Activated CD4-positive, alpha-beta T cell treated with anti-CD3 and anti-CD28 coated beads, Interleukin-10, Interleukin-2, amounts not matched to agents 100 ng/mL and 50 ng/mL, durations not matched to agents 16 hours and 8 hours (primary cell): ENCODE measurements around the gene CSMD2.

Source experiments
- DNase-seq: peaks from one replicate; pipeline ENCODE4 v3.0.0-alpha.2; 2020

CSMD2 gene

DNA sequence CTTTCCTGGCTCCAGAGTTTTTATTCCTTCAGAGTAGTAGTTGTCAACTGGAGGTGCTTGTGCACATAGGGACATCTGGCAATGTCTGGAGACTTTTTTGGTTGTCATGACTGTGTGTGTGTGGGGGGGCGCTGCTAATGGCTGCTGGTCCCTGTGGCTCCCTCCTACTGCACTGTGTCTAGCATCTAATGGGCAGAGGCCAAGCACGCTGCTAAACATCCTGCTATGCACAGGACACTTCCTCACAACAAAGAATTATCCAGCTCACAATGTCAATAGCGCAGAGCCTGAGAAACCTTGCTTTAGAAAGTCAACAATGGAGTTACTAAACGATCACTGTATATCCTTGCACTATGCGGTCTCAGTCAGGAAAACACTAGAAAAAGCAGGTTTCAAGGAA is 320.9 kb downstream of the CSMD2 start:
- no peak for DNase-seq

DNA sequence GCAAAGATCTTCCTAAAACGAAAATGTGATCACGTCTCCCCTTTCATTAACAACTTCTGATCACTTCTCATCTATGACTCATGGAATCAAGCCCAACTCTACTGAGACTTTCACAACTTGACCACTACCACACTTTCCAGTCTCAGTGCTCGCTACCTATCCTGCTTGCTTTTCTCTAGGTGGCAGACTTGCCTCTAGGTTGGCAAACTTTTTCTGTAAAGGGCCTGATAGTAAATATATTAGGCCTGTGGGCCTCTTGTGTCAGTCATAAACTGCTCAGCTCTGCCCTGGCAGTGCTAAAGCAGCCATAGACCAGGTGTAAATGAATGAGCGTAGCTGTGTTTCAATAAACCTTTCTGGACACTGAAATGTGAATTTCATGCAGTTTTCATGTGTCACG is 322.7 kb downstream of the CSMD2 start:
- DNase-seq, result no peak

DNA sequence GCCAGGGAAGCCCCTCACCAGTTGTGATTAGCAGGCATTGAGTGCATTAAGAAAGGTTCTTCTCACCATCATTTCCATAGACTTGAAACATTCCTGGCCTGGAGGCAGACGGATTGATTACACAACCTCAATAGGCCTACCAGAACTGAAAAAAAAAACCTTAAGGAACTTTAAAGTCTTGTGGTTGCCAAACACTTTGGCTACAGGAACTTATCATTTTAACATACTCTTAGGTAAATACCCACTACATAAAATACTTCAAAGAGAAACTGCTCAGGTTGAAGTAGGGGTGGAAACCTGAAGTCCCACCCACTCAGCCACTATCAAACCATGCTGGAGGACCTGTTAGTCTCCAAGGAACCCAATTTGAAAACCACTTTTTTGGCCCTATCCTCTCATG is 323.5 kb downstream of the CSMD2 start:
- DNase-seq, result no peak

DNA sequence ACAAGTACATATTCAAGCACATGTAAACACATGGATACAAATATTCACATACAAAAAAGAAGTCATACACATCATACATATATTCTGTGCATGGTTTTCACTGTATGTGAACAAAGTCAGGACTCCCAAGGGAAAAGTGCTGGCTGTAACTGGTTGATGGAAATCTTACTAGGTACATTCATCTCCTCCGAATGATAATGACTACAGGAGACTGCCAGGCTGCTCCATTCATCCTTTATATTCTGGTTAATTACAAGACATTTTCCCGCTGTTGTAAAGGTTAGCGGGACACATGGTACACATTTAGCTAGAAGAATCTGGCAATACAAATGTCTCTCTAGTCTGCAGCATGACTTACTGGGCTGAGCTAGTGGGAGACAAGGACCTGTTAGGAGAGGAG is 327.4 kb downstream of the CSMD2 start:
- DNase-seq, result no peak

DNA sequence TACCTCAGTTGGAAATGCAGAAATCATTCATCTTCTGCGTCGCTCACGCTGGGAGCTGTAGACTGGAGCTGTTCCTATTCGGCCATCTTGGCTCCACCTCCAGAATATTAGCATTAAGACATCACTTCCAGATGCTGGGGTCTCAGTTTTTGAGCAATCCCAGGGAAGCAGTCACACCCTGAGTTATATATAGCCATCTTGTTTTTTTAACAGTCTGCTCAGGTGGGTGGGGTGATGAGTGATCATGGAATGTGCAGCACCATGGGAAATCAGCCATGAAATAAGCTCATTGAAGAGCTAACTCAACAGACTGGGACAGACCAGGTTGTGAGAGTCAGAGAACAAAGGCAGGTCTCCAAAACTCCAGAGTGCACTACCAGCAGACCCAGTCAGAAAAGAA is 328.1 kb downstream of the CSMD2 start:
- DNase-seq, result no peak

DNA sequence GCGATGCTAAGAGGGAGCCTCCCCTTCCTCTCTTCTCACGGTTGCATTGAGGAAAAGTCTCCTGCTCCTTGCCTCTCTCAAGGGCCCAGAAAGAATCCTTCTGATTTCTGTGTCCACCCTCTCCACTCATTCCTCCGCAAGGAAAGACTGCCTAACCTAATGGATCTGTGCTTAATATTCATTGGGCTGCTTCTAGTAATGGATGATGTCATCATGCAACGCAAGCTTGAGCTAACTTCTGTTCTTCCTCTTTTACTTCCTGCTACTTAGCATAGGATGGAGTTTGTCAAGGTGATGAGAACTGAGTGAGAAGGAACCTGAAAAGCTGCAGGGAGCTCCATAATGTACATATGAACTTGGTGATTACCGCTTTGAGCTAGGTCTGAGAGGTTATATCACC is 336.4 kb downstream of the CSMD2 start:
- no peak for DNase-seq

DNA sequence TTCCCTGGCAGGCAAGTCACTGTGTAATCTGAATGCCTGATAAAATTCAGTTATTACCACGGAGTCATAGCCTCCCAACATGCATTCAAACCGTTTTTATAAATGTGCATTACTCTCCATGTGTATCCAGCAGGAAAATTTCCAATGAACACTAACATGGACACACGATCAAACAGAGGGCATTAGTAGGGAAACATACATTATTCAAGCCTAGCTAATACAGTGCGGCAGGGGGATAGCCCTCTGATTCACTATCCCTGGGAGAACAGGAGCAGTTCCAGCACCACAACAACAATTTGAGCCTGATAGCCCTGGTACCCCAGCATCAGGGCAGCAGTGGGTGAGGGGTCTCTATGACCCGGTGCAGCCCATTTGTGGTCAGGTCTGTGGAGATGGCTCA is 337.0 kb downstream of the CSMD2 start:
- no peak for DNase-seq

DNA sequence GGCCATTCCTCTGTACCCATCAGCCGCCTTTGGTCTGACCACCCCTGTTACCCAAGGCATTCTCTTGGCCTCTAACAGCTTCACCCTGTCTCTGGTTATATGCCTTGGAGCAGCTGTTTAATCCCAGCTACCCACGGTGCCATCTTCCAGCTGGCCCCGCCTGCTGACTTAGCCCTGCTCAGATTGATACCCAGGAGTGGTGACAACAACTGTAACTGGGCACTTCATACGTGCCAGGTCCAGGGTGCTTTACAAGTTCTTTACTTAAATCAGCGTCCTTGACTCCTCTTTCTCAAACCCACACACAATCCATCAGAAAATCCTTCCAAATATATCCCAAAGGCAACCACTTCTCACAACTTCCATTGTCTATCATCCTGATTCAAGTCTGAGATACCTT is 338.3 kb downstream of the CSMD2 start:
- no peak for DNase-seq

DNA sequence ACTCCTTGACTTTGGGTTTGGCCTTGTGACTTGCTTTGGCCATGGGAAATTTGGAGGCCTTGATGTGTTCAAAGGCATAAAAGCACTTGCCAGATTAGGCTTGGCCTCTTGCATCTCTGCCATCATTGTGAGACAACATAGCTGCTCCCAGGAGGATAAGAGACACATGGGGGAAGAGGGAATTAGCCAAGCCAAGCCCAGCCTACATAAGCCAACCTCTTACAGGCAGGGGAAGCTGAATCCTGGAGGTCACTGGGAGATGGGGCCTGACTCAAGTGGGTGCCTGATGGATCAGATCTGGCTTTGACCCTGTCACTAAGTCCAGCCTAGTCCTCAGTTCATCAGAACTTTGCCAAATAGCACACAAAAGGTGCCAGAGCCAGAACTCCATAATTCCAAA is 338.7 kb downstream of the CSMD2 start:
- DNase-seq, result no peak

DNA sequence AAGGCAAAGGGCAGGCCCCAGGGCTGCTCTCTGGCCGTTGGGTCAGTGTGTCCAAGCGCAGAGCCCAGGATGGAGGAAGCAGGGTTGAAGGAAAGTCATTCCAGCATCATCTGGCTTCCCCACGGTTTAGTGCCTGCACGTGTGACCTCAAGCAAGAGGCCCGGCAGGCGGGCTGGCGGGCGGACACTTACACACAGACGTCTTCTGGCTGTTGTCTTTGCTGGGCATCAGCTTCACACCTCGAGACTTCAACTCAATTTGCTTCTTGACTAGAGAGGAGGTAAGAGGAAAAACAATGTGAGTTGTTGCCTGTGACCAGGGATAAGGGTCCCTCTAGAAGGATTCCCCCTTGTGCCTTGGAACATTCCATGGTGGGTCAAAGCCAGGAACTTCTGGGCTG is 339.5 kb downstream of the CSMD2 start:
- no peak for DNase-seq

DNA sequence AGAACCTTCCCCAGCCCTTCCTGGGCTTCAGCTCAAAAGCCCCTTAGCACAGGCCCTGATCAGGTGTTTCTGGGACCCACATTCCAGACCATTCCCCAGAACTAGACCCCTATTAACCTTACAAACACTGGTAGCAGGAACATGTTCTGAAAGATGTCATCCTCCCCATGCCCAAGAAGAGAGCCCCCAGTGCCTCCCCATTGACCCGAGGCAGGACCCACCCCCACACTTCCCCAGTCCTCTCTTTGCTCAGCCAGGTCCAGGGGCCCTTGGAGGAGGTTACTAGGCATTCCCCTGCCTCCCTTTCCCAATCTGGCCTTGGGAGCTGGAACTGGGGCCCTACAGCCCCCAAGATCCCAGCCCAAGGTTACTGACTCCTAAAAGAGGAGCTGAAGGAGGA is 340.1 kb downstream of the CSMD2 start:
- DNase-seq, result no peak

DNA sequence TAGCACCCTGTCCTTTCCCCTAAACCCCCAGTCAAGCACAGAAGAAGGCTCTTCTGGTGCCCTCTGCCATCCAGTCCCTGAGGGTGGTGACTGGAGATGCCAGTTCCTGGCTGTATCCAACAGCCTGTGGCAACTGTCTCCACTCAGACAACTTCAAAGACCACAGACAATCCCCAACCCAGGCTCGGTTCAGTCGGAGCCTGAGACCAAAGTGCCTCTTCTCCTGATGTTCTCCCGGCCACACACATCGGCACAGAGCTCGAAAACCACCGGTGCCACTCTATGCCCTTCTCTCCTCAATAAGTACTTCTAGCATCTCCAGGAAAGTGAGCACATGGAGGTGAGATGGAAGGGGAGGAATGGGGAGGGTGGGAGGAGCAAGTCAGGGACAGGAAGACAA is 340.7 kb downstream of the CSMD2 start:
- no peak for DNase-seq

DNA sequence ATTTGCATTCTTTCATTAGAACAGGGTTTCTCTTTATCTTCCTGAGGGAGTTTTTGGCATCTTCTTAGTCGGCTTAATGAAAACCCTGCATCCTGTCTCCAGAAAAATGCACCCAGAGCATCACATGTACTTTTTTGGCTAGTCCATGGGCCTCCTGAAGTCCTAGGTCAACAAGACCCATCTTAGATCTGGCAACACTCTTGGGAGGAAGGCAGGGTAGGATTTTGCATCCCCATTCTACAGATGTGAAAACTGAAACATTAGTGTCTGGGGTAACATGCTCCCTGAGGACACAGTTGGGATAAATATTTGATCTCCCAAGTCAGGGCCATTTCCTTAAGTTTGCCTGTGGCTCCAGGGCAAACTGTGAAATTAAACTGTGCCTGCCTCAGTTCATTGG is 341.2 kb downstream of the CSMD2 start:
- DNase-seq, result no peak

DNA sequence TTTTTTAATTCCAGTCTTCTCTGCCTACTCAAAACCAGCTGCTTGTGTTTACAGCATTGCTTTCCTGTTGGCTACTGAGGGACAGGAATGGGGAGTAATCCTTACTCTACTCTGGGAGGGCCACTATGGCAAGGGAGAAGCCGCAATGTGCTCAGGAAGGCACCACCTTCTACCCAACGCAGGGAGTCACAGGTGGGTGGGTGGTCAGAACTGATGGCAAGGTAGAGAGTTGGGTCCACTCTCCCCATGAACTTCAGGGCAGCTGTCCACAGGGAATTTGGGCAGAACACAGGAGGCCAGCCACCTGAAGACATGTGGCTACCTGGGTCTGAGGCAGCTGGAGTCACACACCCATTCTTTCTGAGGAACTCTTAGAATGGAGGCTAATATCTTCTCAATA is 341.6 kb downstream of the CSMD2 start:
- DNase-seq, result no peak

DNA sequence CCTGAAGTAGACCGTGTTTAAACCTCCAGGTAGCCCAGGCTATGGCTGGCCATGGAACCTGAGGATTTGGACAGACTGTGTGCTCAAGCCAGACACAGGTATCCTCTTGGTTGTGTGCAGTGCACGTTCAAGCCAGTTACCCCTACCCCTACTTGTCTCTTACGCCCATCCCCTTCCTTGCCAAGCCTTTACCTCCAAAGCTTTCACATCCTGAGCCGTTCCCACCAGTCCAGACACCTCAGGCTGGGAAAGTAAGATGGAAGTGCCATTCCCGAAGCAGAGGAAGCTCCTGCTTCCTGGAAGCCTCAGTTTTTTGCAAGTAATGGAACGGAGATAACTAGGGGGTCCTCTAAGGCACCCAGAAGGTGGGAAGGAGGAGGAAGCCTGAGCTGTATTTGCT is 342.6 kb downstream of the CSMD2 start:
- no peak for DNase-seq

DNA sequence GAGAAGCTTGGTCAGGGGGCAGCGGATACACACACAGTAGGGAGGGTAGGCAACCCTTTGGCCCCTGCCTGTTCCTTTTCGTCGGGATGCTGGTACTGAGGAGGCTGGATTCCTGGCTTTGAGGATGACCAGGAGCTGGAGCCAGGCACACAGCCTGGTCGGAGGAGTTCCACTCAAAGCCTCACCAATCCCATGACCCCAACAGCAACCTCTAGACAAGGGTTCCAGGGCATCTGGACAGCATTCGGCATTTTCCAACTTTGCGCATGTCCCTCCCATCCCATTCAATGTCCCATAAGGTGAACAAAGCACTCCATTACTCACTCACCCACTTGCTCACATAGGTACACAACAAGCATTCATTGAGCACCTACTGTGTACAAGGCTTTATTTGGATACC is 343.7 kb downstream of the CSMD2 start:
- no peak for DNase-seq

DNA sequence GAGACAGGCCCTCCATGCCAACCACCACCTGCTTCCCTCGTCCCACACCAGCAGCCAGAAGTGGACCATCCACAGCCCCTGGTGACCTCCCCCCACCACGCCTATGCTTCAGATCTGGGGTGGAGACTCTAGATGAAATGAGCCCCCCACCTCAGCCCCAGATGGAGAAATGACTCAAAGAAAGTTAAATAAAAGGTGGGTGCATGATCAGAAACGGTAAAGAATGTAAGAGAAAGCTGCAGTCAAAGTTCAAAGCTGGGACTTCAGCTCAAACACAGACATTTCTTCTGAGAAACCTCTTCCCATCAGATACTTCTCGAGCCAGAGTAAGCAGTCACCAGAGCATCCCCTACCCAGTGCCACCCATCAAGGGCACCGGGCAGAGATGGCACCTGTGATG is 344.2 kb downstream of the CSMD2 start:
- no peak for DNase-seq

DNA sequence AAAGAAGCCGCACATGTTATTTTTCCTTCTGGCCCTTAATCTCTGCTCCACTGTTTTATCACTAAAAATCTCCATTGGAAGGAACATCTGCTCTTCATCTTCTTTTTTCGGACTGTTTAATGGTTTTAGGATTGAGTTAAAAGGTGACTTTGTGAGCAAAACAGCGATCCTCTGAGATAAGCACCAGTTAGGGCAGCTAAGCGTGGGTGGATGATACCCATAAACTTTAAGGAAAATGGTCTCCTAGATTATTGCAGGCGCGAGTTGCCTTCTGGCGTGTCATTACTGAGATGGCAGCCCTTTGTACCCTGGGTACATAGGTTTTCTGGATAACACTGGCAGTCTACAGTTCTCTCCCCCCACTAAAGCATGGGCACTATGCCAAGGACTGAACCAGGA is 345.1 kb downstream of the CSMD2 start:
- DNase-seq, result no peak

DNA sequence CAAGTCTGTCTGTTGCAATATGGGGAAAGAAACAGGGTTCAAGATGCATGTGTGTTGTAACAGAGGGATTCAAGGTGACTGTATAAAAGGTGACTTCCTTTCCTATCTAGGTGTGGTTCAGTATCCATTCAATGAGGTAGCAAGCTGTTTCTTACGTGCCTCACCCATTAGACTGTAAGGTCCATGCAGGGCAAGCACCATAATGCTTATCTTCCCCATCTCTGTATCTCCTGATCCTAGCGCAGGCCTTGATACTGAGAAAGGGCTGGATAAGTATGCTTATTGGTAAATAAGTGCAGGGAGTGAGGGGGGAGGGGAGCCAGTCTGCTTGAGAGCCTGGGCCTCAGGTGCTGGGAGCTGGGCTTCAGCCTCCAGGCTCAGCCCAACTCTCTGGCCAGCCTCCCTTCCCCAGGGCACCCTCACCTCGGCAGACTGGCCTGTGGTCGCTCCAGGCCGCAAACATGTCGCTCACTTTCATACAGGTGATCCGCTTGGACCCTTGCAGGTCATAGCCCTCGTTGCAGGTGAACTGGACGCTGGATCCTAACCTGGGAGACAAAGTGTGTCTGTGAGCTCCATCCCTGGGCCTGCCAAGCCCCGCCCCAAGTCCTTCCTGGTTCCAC is 345.6 kb downstream of the CSMD2 start:
- no peak for DNase-seq

DNA sequence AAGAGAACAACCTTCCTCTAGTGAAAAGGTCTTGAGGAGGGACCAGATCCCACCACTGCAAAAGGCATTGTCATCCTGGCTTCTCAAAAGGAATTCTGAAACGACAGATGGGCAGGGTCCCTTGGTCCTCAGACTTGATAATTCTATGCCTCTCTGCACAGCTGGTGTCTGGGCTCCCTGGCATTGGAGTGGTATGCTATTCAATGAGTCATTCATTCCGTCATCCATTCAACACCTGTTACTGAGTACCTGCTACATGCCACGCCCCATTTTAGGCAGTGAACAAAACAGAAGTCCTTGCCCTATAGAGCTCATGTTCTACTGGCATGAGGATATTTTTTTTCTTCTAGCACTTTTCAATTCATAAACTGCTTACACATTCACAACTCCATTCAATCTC is 347.0 kb downstream of the CSMD2 start:
- no peak for DNase-seq

DNA sequence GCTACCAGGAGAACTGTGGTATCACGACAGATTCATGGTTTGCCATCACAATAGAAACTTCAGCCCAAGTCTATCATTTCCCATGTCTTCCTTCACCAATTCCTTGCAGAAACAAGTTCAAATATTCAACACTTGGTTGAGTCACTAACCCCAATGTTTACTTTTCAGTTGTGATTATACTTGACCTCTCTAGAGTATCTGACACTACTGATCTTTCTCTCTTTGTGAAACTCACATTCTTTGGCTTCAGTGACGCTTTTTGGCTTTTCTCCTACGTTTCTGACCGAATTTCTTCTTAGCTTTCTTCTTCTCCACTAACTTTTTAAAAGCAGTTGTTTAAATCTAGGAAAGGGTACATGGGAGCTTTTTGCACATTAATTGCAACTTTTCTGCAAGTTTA is 350.0 kb downstream of the CSMD2 start:
- no peak for DNase-seq

DNA sequence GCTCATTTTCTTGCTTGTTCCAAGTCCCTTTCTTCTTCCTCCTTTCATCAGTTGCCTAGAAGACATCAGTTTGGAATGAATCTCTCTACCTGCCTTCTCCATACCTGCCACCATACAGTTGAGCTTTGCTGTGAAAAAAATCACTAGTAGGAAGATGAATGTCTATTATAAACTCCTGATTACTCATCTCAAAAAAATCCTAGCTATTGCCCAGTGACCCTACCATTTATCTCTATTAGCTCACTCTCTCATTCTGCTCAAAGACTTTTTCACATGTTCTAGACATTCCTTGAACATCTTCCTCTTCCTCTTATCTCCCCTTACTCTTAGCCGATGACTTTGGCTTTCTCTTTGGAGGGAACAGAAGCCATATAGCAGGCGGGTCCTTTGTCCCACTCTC is 350.9 kb downstream of the CSMD2 start:
- no peak for DNase-seq

DNA sequence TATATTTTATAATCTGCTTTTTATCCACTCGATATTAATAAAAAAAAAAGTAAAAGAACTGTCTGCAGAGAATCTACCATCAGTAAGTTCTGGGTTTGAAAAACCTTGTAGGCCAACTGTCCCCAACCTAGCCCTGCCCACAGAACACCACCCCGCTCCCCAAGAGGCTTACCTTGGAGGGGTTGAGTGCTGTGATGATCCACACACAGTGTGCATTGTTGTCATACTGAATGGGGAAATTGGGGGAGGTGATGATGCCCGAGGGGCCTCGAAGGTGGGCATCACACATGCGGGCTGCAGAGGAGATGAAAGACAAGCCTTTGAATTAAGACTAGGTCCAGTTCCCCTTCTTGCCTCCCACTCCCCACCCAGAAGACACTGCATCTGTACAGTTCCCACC is 354.5 kb downstream of the CSMD2 start:
- DNase-seq, result no peak

DNA sequence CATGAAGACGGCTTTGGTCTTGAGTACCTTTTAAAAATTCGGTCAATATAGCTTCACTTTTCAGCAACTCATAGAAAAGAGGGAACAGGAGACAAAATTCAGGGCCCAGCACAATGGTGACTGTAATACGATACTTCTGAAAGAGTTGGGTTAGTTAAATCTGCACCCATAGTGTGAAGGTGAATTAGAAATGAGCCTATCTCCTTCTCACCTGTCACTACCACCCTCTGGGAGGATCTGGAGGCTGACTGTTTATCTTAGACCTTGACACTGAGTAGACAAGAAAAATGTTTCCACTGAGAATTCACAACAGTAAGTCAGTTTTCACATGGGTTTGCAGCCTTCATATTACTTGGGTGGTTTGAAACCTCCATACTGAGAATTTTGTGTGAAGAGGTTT is 359.0 kb downstream of the CSMD2 start:
- DNase-seq, result no peak

DNA sequence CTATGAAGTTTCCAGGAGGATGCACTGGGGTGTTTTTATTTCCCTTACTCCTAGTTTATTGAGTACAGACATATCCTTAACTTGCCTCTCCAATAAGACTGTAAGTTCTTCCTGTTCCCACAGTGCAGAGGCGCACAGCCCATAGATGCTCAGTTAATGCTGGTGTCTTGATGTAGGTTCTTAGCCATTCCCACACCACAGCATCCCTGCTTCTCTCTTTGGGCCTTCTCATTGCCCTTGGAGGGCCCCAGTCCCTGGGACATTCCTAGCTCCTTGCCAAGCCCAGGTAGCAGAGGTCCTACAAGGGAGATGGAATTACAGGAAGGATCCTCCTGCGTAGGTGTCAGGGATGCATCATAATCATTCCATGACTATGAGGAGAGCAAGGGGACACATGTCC is 362.8 kb downstream of the CSMD2 start:
- no peak for DNase-seq

DNA sequence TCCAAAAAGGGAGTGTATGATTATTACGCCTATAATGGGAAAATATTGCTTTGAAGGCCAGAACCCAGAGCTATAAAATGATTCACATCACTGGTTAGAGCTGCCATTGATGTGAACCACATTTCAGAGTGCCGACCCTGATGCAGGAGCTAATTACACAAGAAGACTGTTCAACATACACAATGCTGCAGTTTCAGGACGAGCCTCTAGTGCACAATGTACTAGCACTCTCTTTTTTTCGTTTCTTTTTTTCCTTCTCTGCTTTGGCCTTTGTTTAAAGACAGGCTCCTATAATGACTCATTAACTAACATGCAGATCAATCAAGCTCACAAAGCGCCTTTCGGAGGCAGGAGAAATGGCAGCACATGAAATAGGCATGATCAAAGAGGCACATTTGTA is 367.2 kb downstream of the CSMD2 start:
- DNase-seq, result no peak
